ENCODE data around the gene TLK2.

The TLK2 gene

GRCh38 chr17:62628831-62629555 is 150.4 kb downstream of the TLK2 start:
- no peak for DNase-seq (ENCODE audit: low spot score)

GRCh38 chr17:62629556-62630364 is 151.1 kb downstream of the TLK2 start:
- DNase-seq (ENCODE audit: low spot score) = no peak

GRCh38 chr17:62630365-62631085 is 151.9 kb downstream of the TLK2 start:
- DNase-seq (ENCODE audit: low spot score) = no peak

- DNase-seq (ENCODE audit: low spot score) = no peak
These were observed 152.7 kb downstream of the TLK2 start for GRCh38 chr17:62631086-62631935.

- no peak for DNase-seq (ENCODE audit: low spot score)
These were observed 153.6 kb downstream of the TLK2 start for GRCh38 chr17:62631936-62632924.

- no peak for DNase-seq (ENCODE audit: low spot score)
These were observed 159.2 kb downstream of the TLK2 start for GRCh38 chr17:62637809-62638208.

- no peak for DNase-seq (ENCODE audit: low spot score)
These were observed 162.5 kb downstream of the TLK2 start for GRCh38 chr17:62641153-62641552.

- DNase-seq (ENCODE audit: low spot score) = no peak
These were observed 163.3 kb downstream of the TLK2 start for GRCh38 chr17:62641951-62642350.

- no peak for DNase-seq (ENCODE audit: low spot score)
These were observed 164.9 kb downstream of the TLK2 start for GRCh38 chr17:62643496-62643895.

- DNase-seq (ENCODE audit: low spot score) = no peak
These were observed 166.0 kb downstream of the TLK2 start for GRCh38 chr17:62644487-62645173.

- no peak for DNase-seq (ENCODE audit: low spot score)
These were observed 169.8 kb downstream of the TLK2 start for GRCh38 chr17:62648251-62648955.

GRCh38 chr17:62648956-62649294 is 170.3 kb downstream of the TLK2 start:
- DNase-seq (ENCODE audit: low spot score) = no peak

- DNase-seq (ENCODE audit: low spot score) = no peak
These were observed 170.9 kb downstream of the TLK2 start for GRCh38 chr17:62649570-62649969.

- DNase-seq (ENCODE audit: low spot score) = no peak
These were observed 172.0 kb downstream of the TLK2 start for GRCh38 chr17:62650587-62650986.

GRCh38 chr17:62652251-62653001 is 173.8 kb downstream of the TLK2 start:
- no peak for DNase-seq (ENCODE audit: low spot score)

- DNase-seq (ENCODE audit: low spot score) = no peak
These were observed 174.6 kb downstream of the TLK2 start for GRCh38 chr17:62653002-62653825.

GRCh38 chr17:62653826-62654761 is 175.5 kb downstream of the TLK2 start:
- no peak for DNase-seq (ENCODE audit: low spot score)
